LNCaP clone FGC (cell line): ENCODE measurements around the gene ACTRT2.

Experiments
- DNase-seq: peaks from one replicate; pipeline ENCODE4 v3.0.0-alpha.2; 2011; ENCODE audit warnings: low read depth
- H3K4me3 ChIP-seq: 2 replicates; pipeline ENCODE4 v1.5.1; 2011; ENCODE audit warnings: mild to moderate bottlenecking, low read depth, low read length, control low read depth
- CTCF ChIP-seq: IDR thresholded peaks from 2 replicates; pipeline ENCODE4 v1.5.1; 2012; ENCODE audit warnings: mild to moderate bottlenecking; ENCODE audit not compliant: control insufficient read depth, insufficient read depth; ENCODE audit errors: extremely low read depth

Gene ACTRT2

GRCh38 chr1:3020263-3020909 lies 881 bp upstream of the ACTRT2 start:
- H3K4me3 ChIP-seq = no peak overlapping the region
- no peak for TF ChIP-seq CTCF
- DNase-seq = no peak

- no peak for TF ChIP-seq CTCF
- DNase-seq = no peak
- H3K4me3 ChIP-seq = no peak overlapping the region
These were observed 634 bp downstream of the ACTRT2 start for GRCh38 chr1:3021801-3022401.

- no peak for TF ChIP-seq CTCF
- H3K4me3 ChIP-seq = no peak overlapping the region
- DNase-seq = no peak
These were observed 1.3 kb downstream of the ACTRT2 start for GRCh38 chr1:3022511-3022973.

- no peak for TF ChIP-seq CTCF
- no peak overlapping the region for H3K4me3 ChIP-seq
- DNase-seq = no peak
These were observed 1.7 kb downstream of the ACTRT2 start for GRCh38 chr1:3022976-3023375.

GRCh38 chr1:3024019-3024418 lies 2.8 kb downstream of the ACTRT2 start:
- no peak for TF ChIP-seq CTCF
- no peak for DNase-seq
- no peak overlapping the region for H3K4me3 ChIP-seq

- H3K4me3 ChIP-seq = no peak overlapping the region
- DNase-seq = no peak
- no peak for TF ChIP-seq CTCF
These were observed 3.3 kb downstream of the ACTRT2 start for GRCh38 chr1:3024588-3024987.

- DNase-seq = no peak
- no peak for TF ChIP-seq CTCF
- H3K4me3 ChIP-seq = no peak overlapping the region
These were observed 4.9 kb downstream of the ACTRT2 start for GRCh38 chr1:3026124-3026523.
